Cardiac fibroblast (primary cell): Measurements from ENCODE around the gene NUF2.

Experiments
- DNase-seq, 2 donors: peaks; one replicate each; pipeline versions ENCODE4 v3.0.0 to v3.0.0-alpha.2; 2010; ENCODE audit warnings: low read depth in 2 of 2
- H3K4me3 ChIP-seq, 2 donors: replicated peaks in 1 of 2; 1 replicate in 1 of 2; 2 replicates in 1 of 2; pipeline ENCODE4 v1.5.1; 2011; ENCODE audit warnings: low read depth in 2 of 2, low read length in 2 of 2, mild to moderate bottlenecking in 2 of 2, moderate library complexity in 1 of 2
- CTCF ChIP-seq: IDR thresholded peaks from one replicate; pipeline ENCODE4 v1.5.1; 2011; ENCODE audit warnings: low read depth, mild to moderate bottlenecking, low read length, inconsistent platforms

NUF2 gene

GRCh38 chr1:163399001-163399400 is 77.2 kb downstream of the NUF2 start:
- no peak overlapping the region for H3K4me3 ChIP-seq
- no peak for DNase-seq
- TF ChIP-seq CTCF, result no peak

- H3K4me3 ChIP-seq, result no peak overlapping the region
- no peak for TF ChIP-seq CTCF
- no peak for DNase-seq
Observed at GRCh38 chr1:163399976-163400601, 78.3 kb downstream of the NUF2 start.

GRCh38 chr1:163401211-163401610 is 79.5 kb downstream of the NUF2 start:
- H3K4me3 ChIP-seq, result no peak overlapping the region
- TF ChIP-seq CTCF, result no peak
- no peak for DNase-seq
